HG02588 (cell line): Measurements from ENCODE around the gene PLA2G3.
"Not testable (repeated sequence)": the region's sequence is repeated elsewhere in the genome, so short reads cannot be mapped to it uniquely, and the experiment has no call there.

Experiments
- ATAC-seq: cut with Tn5 transposase; IDR thresholded peaks from one replicate; pipeline ENCODE4 v1.9.1; 2021; ENCODE audit warnings: mild to moderate bottlenecking, moderate library complexity; ENCODE audit not compliant: unreplicated experiment

Gene PLA2G3, protein sequence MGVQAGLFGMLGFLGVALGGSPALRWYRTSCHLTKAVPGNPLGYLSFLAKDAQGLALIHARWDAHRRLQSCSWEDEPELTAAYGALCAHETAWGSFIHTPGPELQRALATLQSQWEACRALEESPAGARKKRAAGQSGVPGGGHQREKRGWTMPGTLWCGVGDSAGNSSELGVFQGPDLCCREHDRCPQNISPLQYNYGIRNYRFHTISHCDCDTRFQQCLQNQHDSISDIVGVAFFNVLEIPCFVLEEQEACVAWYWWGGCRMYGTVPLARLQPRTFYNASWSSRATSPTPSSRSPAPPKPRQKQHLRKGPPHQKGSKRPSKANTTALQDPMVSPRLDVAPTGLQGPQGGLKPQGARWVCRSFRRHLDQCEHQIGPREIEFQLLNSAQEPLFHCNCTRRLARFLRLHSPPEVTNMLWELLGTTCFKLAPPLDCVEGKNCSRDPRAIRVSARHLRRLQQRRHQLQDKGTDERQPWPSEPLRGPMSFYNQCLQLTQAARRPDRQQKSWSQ

GRCh38 chr22:31139866-31140716 is at the start of gene PLA2G3:
Gene PLA2G3, minus strand, starts transcription at chr22:31140508. Its CDS starts 154 bp downstream, at chr22:31140354.
- no peak for ATAC-seq

DNA sequence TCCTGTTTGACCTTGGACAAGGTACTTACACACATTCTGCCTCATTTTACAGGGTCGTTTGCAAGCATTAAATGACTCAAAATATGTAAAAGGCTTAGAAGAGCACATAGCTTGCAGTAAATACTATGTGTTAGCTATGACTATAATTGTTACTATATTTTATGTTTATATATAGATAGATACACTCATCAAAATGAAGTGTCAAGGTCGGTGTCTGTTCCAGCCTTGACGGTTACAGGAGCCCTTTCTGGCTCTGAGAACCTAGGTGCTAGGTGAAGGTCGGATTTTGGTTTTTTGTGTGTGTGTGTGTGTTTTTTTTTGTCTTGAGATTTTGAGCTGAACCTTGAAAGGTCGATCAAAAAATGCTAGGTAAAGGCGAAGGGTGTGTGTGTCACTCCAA is 47.3 kb upstream of the PLA2G3 start:
- no peak for ATAC-seq

GRCh38 chr22:31185056-31185455 is 44.7 kb upstream of the PLA2G3 start:
- ATAC-seq: no peak

DNA sequence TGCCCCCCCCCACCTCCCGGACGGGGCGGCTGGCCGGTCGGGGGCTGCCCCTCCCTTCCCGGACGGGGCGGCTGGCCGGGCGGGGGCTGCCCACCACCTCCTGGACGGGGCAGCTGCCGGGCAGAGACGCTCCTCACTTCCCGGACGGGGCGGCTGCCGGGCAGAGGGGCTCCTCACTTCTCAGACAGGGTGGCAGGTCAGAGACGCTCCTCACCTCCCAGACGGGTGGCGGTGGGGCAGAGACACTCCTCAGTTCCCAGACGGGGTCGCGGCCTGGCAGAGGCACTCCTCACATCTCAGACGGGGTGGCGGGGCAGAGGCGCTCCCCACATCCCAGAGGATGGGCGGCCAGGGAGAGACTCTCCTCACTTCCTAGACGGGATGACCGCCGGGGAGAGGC is 43.7 kb upstream of the PLA2G3 start:
- ATAC-seq: no peak

DNA sequence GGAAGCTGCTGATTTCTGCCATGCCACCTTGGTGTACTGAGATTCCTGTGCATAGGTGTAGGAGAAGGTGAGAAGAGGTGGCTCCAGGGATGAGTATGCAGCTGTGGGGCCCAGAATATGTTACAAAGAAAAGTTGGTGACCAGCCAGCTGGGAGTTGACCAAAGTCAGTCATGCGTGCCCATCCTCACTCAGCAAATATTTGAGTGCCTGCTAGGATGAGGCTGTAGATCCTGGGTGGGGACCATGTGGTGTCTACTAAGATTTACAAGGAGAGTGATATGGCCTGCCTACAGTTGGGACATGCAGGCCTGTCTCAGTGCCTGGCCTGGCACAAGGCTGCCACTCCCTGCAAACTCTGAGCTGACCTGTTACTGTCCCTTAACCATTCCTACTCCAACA is 39.0 kb upstream of the PLA2G3 start:
- no peak for ATAC-seq

DNA sequence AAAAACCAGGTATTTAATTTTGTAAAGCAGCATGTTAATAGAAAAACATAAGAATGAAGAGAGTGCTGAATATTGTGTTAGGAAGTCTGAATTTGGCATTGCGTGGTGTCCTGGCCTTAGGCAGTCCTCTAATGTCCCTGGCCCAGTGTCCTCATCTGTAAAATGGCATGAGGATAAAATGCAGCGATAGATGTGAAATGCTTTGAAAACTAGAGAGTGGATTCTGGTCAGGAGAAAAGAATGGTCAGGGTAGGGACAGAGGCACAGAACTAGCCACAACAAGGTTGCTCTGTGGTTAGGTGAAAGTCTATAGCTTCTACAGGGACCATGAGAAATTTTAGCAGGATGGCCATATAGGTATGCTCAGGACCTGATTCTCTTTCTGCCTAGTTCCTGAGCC is 38.6 kb upstream of the PLA2G3 start:
- ATAC-seq: no peak

GRCh38 chr22:31177420-31178162 is 37.3 kb upstream of the PLA2G3 start:
- ATAC-seq: no peak

GRCh38 chr22:31176923-31177322 is 36.6 kb upstream of the PLA2G3 start:
- no peak for ATAC-seq

DNA sequence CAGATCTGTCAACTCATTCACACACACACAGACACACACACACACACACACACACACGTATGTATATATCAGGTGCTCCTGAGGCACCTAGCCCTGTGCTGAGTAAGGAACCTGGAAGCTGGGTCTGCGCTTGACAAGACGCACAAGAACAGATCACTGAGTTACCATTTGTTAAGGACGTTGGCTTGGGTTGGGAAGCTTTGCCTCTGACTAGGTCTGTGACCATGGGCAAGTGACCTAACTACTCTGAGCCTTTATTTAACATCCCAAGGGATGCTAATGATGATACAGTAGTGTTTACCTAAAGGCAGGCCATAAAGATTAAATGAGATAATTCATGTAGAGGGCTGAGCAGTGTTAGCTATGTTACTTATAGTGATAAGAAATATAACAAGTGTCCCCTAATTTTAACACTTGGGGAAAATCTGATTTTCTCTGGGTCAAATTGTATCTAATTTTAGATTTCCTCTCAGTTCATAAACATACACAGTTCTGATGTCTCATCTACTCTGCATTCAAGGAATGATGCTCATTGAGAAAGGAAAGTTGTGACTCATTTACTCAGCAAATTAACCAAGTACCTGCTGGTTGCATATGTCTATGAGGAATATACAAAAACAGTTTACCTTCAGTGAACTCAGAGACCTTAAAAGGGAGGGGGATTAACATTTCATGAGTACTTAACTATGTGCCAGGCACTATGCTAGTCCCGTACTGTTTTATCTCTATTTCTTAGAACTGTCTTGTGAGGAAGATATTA is 33.3 kb upstream of the PLA2G3 start:
- ATAC-seq: no peak

DNA sequence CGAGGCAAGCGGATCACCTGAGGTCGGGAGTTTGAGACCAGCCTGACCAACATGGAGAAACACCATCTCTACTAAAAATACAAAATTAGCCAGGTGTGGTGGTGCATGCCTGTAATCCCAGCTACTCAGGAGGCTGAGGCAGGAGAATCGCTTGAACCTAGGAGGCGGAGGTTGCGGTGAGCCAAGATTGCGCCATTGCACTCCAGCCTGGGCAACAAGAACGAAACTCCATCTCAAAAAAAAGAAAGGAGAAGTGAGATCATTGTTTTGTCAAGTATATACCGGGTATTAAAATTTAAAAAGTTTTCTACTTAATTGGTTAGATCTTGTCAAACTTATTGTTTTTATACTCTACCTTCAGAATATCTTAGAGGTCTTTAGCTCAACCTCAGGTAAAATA is 31.4 kb upstream of the PLA2G3 start:
- not testable (repeated sequence) for ATAC-seq

DNA sequence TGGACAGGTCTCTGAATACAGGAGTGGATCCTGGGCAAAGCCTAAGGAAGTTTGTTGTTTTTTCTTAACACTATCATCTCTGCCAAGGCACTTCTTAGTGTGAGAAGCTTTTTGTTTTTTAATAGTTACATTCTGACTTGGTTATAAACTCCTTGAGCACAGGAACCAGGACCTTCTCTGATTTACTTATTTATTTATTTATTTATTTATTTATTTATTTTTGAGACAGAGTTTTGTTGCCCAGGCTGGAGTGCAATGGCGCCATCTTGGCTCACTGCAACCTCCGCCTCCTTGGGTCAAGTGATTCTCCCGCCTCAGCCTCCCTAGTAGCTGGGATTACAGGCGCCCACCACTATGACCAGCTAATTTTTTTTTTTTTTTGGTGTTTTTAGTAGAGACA is 30.7 kb upstream of the PLA2G3 start:
- ATAC-seq: no peak

- ATAC-seq: no peak
These were observed 21.9 kb upstream of the PLA2G3 start for GRCh38 chr22:31162015-31162765.

DNA sequence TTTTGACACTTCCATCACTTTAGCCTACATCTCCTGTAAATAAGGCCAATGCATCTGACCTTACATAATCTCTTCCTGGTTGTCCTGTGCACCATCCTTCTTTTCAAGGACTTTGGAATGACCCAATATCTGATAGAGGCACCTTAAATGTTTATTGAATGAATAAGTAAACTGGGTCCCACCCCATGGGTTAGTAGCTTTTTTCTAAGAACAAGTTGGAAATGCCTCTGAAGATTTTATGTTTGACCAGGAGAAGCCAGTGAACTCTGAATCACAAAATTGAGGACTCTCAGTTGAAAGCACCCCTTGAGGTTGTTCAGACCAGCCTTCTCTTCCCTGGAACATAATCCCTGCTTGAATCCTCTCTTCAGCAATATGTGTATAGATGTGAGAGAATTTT is 21.1 kb upstream of the PLA2G3 start:
- no peak for ATAC-seq

DNA sequence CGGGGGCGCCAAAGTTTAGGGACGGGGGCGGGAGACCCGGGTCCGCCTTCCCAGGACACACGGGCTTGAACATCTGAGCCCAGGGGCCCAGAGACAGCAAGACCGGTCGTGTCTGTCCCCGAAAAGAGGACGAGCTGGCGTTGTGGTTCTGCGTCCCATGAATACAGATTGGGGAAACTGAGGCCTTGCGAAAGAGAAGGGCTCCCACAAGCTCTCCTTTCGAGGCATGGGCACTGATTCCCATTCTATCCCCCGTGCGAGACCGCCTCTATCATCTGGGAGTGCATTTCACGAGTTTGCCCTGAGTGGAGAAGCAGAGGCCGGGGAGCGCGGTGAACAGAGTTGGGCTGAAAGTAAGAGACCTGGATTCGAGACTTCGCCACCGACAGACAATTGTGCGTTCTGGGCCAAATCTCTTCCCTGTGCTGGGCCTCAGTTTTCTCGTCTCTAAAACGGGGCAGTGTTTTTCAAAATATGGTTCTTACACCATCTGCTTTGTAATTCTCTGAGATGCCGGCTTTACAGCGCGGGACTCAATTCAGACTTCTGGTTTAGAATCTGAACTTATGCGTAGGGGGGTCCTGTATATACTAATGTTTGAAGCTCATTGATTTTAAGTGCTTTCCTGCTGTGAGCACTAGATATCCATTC is 20.1 kb upstream of the PLA2G3 start:
- ATAC-seq: peak; percentile 17

GRCh38 chr22:31155422-31155821 is 15.1 kb upstream of the PLA2G3 start:
- no peak for ATAC-seq

- no peak for ATAC-seq
These were observed 14.7 kb upstream of the PLA2G3 start for GRCh38 chr22:31154975-31155374.

- no peak for ATAC-seq
These were observed 13.0 kb upstream of the PLA2G3 start for GRCh38 chr22:31153357-31153756.

- no peak for ATAC-seq
These were observed 11.6 kb upstream of the PLA2G3 start for GRCh38 chr22:31151872-31152271.

DNA sequence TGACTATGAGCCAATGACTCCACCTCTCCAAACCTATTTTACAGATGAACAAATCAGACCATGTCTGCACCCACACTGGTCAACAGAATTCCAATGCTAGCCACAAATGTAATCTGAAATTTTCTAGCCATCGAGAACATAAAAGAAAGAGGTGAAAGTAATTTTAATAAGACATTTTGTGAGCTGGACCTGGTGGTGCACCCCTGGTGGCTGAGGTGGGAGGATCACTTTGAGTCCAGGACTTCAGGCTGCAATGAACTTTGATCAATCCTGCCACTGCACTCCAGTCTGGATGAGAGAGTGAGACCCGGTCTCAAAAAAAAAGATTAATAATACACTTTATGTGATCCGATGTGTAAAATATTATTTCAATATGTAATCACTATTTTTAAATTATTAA is 10.3 kb upstream of the PLA2G3 start:
- no peak for ATAC-seq
